Stimulated activated naive CD4-positive, alpha-beta T cell treated with Interleukin-2 at 50 U/mL for 16 hours (primary cell): ENCODE measurements around the gene SAPCD1.

ENCODE experiments used
- DNase-seq: peaks from one replicate; lab custom pipeline; 2025; lab: John Stamatoyannopoulos, UW

The SAPCD1 gene

GRCh38 chr6:31752739-31753319 lies 9.6 kb upstream of the SAPCD1 start:
- no peak for DNase-seq

DNA sequence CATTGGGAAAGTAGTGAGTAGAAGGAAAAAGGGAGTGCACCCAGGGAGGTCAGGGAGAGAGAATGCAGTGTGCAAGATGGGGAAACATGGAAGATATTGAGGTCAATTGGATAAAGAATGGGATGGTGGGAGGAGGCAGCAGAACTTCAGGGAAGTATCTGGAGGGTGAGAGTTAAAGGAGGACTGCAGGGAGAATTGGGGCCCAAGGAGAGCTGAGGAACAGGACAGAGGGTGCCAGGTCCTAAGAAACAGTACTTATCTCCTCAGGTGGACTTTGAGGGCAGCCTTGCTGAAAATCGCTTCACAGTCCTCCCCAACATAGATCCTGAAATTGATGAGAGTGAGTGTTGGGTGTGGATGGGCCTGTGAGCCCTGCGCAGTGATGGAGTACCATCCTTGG lies 4.2 kb upstream of the SAPCD1 start:
- DNase-seq, result no peak

GRCh38 chr6:31760790-31761189 lies 1.7 kb upstream of the SAPCD1 start:
- no peak for DNase-seq

DNA sequence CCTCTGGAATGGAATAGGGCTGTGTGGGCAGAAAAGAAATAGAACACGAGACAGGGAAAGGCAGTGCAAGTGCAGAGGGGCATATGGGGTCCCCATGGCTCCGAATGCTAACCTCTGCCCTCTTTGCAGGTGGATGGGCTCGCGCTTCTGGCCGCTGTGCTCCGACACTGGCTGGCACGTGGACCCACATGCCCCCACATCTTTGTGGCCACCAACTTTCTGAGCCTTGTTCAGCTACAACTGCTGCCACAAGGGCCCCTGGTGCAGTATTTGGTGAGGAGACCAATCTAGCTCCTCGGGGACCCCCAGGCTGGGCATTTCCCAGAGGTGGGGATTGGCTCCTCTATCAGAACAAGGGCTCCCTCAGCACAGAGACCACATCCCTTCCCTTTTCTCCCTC lies 1.1 kb upstream of the SAPCD1 start:
- no peak for DNase-seq

- no peak for DNase-seq
These were observed 592 bp downstream of the SAPCD1 start for GRCh38 chr6:31762878-31763618.

- DNase-seq, result no peak
These were observed 1.1 kb downstream of the SAPCD1 start for GRCh38 chr6:31763619-31763940.

DNA sequence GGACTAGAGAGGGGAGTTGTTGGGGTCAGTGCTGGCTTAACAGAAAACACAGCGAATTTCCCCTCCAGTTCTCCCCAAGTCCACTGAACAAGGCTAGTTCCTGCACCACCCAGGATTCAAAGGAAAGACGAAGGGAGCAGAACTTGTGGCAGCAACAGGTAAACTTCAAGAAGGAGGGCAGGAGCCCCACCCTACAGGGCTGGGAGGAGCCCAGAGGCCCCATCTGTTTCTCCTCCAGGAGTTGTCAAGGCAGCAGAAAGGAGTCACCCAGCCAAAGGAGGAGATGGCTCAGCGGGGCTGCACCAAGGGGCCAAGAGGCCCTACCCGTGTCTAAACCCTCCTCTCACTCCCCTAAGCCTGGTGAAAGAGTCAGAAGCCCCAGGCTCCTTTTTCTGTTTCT lies 1.7 kb downstream of the SAPCD1 start:
- DNase-seq, result no peak

GRCh38 chr6:31765559-31765909 lies 3.1 kb downstream of the SAPCD1 start:
- DNase-seq, result no peak

- DNase-seq, result no peak
These were observed 3.7 kb downstream of the SAPCD1 start for GRCh38 chr6:31765910-31766794.

DNA sequence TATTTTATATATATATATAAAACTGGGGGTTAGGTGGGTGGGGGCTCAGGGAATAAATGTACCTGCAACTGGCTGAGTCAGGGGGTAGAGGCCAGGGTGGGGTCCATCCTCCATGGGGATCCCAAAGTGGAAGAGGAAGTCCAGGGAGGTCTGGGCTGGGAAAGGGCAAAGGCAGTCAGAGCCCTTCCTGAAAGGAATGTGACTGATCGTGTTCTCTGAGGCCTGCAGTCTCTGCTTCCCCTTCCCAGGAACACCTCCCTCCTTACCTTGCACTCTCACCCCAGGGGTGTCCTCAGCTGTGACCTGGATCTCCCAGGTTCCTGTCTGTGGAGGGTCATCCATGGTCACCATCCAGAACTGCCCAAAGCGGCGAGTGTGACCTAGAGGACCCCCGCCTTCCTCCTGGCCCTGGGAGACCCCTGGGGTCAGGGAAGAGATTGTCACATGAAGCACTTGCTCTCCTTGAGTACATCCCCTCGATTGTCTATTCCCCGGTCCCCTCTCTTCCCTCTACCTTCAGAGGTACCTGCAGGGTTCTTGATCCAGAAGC lies 4.7 kb downstream of the SAPCD1 start:
- DNase-seq, result no peak

- DNase-seq, result no peak
These were observed 6.2 kb downstream of the SAPCD1 start for GRCh38 chr6:31768363-31769257.

GRCh38 chr6:31769684-31770371 lies 7.4 kb downstream of the SAPCD1 start:
- DNase-seq, result peak; percentile 73

- no peak for DNase-seq
These were observed 8.4 kb downstream of the SAPCD1 start for GRCh38 chr6:31770860-31771259.

GRCh38 chr6:31771992-31772358 lies 9.5 kb downstream of the SAPCD1 start:
- DNase-seq, result no peak

GRCh38 chr6:31775184-31775583 lies 12.7 kb downstream of the SAPCD1 start:
- no peak for DNase-seq

DNA sequence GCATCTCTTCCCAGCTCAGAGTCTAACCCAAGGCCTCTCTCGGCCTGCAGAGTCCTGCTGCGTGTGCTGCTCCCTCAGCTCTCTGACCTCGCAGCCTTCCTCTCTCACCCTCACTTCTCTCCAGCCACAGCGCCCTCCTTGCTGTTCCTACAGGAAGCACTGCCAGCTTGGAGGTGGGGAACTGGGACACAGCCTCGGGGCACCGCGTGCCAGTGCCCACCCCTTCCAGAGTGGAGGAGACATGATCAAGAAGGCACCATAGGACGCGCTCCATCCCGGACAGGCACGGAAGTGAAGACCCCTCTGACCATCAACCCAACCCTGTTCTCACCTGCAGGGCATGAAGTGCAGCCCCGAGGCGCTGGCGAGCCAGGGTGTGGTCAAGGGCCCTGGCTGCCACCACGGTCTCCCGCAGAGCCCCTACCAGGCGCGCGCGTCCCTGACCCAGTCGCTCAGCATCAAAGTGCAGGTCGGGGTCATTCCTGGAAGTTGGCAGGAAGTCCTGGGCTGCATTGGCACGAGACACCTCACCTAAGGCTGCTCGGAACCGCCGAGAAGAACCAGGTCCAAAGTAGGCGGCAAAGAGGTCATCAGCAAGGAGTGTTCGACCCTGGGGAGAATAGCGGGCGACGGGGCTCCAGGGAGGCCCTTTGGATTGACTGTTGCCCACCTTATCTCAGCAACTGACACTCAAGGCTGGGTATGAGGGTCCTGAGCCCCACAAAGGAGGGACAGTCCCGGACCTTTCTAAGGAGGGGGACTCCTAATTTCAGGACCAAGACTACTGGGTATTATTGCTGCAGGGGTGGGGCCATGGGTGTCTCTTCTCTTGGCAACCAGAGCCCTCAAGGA lies 13.4 kb downstream of the SAPCD1 start:
- no peak for DNase-seq

DNA sequence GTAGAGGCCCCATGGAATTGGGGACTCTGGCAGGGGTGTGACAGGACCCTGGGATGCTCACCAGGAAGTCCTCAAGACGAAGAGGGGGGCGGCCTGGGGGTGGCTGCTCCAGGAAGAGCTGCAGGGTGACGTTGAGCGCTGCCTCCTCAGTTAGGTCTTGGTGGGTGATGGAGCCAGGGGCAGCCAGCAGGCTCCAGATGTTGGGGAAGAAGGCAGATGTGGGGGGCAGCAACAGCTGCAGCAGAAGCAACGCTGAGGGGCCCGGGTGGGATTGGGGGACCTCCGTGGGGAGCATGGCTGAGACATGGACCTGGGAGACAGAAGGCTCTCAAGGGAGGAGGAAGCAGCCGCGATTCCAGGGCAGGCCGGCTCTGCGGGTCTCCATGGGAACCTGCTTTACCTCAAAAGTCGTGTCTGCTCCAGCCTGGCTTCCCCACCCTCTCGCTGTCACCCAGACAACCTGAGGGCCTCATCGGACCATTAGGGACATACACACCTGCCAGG lies 14.1 kb downstream of the SAPCD1 start:
- DNase-seq, result no peak

DNA sequence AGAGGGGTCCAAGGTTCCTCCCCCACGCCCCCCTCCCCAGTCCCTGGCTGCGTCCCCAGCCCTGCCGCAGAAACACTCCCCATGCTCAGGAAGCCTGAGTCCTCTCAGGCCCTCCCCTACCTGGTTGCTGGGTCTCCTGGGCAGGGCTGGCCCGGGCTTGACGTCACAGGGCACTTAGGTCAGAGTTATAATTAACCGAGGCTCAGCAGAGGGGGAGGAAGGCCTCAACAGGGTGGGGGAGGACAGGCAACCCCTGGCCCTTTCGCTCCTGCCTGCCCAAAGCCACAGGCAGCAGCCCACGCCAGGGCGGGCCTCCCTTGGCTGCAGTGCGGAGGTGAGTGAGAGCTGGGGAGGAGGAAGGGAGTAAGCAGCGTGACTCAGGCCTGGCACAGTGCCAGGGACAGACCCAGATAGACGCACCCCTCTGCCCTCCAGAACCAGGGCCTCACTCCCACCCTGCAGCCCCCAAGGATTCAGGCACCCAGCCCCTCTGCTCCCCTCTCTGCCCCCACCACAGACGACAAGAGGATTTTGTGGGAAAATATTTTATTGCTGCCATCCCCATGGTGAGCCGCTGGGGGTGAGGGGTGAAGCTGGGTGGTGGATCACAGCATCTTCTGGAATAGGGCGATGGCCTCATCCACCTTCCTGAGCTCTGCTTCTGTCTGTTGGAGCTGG lies 14.7 kb downstream of the SAPCD1 start, which contains the start of gene VWA7:
Gene VWA7 (minus strand): TSS at position 340 of the 678 bp plus-strand sequence. CDS start 549 bp downstream, outside the sequence.
- peak; percentile 79 for DNase-seq

DNA sequence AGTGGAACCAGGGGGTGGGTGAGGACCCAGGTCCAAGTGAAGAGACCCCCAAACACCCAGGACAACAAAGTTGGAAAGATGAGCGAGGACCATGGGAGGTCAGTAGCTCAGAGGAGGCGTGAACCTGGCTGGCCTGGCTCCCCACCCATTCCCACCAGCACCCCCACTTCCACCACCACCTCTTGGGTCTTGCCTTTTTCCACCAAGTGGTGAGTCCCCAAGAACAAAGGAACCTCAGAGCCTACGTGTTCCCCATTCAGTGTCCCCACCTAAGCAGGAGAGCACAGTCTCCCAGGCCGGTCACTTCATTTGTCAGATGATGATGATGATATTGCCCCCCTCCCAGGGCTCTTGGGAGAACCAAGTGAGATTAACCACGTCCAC lies 15.2 kb downstream of the SAPCD1 start:
- DNase-seq, result no peak
